GM18873 (cell line): ENCODE results near the gene SBF2.
"Not testable (repeated sequence)": the region's sequence is repeated elsewhere in the genome, so short reads cannot be mapped to it uniquely, and the experiment has no call there.

ENCODE experiments used
- ATAC-seq: cut with Tn5 transposase; IDR thresholded peaks from one replicate; pipeline ENCODE4 v1.9.1; 2021; ENCODE audit warnings: mild to moderate bottlenecking, moderate library complexity, moderate number of reproducible peaks; ENCODE audit not compliant: unreplicated experiment, low FRiP score

The SBF2 gene

DNA sequence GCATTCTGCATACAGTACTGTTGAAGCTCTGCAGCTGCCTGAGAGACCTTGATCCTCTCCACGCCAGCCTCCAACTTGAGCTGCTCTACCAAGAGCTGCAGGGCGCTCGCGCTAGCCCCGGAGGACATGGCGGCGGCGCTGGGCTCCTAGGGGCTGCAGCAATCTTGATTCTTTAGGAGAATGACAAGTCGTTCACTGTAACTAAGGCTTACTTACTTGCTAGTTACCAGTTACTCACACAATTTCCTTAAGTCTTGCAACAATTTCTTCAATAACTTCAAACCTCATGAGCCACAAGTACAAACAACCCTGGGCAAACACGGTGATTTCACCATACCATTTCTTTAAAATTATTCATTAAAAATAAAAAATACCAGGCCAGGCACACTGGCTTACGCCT lies 21.9 kb downstream of the SBF2 start:
- no peak for ATAC-seq

DNA sequence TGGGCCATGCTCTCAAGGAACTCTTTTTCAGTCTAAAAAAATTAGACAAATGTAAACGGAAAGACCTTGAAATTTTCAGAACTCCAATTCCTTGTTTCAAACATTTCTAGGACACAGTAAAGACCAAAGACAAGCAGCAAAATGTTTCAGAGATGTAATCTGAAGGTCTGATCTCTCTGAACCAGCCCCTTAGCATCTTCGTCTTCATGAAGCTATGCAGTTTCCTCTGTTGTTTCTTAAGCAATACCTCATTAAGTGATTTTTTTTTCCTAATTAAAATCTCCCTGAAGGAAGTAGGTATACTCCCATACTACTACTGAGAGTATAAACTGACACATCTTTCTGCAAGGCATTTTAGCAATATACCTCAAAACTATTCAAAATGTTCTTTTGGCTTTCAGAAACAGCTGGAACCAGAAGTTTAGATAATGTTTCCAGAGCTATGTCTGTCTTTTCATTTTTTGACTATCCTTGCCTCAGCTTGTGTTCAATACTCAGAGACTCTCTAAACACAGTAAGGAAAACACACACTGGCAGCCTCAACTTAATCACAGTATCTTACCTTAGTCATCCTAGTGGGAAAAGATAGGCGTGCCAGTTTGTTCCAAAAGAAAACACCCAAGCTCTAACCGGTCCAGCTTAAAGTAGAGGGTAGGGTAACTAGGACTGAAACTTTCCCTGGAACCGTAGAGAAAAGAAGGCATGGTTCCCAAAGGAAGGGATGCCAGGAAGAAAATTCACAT lies 25.1 kb downstream of the SBF2 start:
- no peak for ATAC-seq

DNA sequence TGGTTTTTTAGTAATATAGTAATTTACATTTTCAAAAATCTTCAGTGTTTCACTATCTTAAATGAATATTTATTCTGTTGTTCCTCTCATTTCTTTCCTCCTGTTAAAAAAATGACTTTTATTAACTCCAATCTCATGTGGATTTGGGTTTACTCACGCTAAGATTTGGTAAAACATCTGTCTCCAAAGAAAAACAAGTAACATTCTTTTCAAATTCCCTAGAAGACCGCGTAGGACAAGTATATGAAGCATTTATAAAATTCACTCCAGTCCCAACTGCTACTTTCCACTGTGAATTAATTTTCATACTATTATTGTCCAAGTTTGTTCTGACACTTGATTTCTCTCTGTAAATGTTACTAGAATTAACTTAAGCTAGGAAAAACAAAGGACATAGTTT lies 26.2 kb downstream of the SBF2 start:
- ATAC-seq: no peak

DNA sequence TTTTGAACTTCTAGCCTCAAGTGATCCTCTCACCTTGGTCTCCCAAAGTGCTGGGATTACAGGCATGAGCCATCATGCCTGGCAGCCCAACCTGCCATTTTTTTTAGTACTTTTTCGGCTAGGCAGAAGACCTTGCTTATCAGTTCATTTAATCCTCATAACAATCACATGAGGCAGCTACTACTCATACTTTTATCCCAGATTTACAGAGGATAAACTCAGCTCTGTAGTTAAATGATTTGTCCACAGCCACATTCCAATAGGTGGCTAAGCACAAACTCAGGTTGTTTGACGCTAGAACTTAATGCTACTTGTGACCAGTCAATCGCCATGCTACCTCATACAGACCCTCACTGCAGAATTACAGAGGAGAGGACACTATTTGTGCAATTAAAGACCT lies 28.1 kb downstream of the SBF2 start:
- ATAC-seq: no peak

DNA sequence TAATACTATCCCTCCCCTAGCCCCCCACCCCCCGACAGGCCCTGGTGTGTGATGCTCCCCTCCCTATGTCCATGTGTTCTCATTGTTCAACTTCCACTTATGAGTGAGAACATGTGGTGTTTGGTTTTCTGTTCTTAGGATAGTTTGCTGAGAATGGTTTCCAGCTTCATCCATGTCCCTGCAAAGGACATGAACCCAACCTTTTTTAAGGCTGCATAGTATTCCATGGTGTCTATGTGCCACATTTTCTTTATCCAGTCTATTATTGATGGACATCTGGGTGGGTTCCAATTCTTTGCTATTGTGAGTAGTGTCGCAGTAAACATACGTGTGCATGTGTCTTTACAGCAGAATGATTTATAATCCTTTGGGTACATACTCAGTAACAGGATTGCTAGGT lies 29.3 kb downstream of the SBF2 start:
- ATAC-seq: not testable (repeated sequence)

DNA sequence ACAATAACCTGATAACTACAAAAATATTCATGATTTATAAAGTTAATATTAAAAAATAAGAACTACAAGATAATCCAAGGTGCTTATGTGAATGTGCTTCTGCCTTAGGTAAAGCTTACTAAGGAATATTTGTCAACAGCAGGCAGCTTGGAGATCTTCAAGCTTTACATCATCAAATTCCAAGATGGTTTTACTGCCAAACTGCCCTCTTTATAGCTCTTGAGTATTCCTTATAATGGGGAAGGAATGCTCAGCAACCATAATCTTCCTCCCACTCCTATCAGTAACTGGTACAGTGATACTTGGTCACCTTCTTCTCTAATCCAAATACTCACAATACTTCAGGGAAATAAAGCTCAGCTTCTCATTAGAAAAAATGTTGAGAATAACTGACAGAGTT lies 30.1 kb downstream of the SBF2 start:
- no peak for ATAC-seq

DNA sequence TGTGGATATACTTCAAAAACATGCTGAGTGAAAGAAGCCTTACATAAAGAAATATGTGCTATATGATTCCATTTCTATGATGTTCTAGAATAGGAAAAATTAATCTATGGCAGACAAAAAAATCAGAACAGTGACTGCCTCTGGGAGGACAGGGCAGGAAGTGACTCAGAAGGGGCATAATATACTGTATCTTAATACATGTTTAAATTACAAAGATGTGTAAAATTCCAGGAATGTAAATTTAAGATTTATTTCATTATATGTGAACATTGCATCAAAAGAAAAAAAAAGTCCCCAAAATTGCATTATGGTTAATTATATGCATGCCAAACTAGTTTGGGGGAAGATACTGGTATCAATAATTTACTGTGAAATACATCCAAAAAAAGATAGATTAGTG lies 32.2 kb downstream of the SBF2 start:
- no peak for ATAC-seq

DNA sequence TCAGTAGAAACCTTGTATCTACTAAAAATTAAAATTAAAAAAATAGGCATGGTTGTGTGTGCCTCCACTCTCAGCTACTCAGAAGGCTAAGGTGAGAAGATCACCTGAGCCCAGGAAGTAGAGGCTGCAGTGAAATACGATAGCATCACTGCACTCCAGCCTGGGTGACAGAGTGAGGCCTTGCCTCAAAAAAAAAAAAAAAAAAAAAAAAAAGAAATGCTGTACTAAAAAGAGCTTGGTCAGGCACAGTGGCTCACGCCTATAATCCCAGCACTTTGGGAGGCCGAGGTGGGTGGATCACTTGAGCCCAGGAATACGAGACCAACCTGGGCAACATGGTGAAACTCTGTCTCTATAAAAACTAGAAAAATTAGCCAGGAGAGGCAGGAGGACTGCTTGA lies 36.5 kb downstream of the SBF2 start:
- no peak for ATAC-seq

DNA sequence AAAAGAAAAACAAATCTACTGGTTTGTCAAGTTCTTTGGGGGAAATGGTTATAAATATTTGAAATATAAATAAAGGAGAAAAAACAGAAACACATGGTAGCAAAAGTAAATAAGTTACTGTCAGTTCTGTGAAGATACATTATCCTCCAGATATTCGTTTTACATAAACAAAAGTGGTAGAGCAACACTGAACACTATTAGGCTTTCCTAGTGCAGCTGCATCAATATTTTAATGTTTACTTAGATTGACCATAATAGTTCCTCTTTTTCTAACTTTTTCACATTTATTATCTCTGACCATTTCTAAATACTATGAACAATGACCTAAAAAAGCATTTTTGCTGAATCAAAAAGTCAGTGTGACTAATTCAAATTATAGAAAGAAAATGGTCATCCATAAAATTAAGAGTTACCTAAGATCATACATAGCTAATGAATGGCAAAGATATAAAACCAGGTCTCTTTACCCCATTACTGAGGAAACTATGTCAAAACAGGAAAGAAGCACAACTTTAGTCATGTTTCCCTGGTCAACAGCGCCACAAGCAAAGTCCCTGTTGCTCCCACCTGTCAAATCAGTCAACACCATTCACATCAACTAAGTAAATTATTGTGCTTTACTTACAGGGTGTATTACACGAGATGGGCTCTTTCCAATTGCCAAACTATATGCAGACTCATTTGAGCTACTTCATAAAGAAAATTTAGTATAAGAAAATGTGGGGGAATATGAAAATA lies 38.5 kb downstream of the SBF2 start:
- no peak for ATAC-seq

DNA sequence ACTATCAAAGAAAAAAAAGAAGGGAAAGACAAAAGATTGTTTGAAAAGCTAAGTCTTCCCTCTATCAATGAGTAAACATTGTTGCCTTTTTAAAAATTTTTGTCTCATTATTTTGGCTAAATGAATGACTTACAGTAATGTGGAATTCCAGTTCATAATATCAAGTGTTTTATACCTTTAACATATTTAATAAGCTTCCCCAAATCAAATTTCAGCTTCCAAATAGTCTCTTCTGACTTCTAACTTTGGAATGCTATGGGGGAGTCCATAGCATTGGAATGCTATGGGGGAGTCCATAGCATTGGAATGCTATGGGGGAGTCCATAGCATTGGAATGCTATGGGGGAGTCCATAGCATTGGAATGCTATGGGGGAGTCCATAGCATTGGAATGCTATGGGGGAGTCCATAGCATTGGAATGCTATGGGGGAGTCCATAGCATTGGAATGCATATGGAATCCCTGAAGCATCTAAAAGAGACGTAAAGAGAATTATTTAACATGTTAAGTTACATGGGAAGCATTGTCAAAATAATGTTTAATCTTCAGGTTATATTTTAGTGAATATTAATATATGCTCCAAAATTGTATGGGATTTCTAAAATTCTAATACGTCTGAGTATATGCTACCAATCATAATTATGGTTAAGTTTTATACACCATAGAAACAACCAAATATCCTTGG lies 44.4 kb downstream of the SBF2 start:
- not testable (repeated sequence) for ATAC-seq

DNA sequence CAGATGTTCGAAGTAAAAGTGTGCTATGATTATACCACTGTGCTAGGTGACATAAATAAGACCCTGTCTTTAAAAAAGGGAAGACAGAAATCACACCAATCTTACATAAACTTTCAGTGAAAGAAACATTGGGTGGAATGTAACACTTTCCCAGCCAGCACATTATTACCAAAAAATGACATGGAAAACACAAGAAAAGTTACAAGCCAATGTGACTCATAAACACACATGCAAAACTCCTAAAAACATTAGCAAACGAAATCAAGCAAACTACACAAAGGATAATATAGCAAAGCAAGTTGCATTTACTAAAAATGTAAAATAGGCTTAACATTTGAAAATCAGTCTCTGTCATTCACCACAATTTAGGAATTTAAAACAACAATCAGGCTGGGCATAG lies 47.0 kb downstream of the SBF2 start:
- no peak for ATAC-seq

DNA sequence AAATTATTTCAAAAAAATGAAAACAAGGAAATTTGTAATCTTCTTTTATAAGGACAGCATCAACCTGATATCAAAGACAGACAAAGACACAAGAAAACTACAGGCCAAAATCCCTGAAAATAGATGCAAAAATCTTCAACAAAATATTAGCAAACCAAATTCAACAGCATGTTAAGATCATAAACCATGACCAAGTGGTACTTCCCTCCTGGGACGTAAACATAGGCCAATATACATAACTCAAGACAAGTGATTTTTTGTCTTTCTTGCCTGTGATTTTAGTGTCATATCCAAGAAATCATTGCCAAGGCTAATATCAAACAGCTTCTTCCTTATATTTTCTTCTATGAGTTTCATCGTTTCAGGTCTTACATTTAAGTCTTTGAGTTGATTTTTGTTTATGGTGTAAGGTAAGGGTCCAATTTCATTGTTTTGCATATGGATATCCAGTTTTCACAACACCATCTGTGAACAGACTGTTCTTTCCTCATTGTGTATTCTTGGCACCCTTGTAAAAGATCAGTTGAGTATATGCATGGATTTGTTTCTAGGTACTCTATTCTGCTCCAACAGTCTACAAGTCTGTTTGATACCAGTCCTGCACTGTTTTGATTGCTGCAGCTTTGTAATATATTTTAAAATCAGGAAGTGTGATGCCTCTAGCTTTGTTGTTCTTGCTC lies 50.0 kb downstream of the SBF2 start:
- no peak for ATAC-seq

DNA sequence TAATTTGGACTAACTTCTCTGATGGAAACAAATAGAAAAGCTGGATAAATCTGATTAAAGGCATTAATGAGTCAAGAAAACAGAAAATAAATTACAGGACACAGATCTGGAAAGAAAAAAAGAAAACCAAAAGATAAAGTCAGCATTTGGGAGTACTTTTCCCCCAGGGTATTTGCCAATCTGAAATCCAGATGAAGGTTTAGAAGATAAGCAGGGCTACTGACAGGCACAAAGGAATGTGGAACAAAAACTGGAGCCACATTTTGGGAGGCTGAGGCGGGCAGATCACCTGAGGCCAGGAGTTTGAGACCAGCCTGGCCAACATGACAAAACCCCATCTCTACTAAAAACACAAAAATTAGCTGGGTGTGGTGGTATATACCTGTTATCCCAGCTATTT lies 57.2 kb downstream of the SBF2 start:
- ATAC-seq: no peak

DNA sequence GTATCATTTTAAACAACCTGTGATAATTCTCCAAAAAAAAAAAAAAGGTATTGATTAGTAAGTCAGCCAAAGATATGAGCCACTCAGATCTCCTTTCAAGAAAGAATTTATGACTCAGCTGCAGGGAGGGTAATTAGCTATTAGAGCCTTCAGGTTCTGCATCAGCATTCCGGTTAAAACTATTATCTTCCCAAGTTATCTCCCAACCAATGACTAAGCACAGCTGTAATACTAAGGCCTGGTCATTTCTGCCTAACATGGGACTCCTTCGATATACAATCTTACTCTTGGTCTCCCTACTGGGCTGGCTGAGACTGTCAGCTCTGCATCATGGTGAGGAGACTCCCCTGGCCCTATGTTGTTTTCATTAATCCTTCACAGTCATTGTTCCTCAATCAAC lies 60.4 kb downstream of the SBF2 start:
- ATAC-seq: no peak

DNA sequence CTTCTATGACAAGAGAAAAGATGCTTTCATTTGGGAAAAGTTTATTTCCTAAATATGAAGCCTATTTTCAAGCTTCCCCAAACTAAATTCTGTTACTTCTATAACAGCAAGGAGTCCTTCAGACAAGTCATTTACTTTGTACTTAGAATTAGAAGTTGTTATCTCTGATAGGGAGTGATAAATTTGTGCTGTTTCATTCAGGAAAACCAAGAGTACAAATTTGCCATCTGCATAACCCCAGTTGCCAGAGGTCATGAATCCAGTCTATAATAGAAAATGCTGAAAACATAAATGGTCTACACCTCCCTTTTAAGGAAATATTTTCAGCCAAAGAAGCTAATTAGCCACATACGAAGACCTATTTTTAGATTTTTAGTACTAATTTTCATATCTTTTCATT lies 61.3 kb downstream of the SBF2 start:
- no peak for ATAC-seq

DNA sequence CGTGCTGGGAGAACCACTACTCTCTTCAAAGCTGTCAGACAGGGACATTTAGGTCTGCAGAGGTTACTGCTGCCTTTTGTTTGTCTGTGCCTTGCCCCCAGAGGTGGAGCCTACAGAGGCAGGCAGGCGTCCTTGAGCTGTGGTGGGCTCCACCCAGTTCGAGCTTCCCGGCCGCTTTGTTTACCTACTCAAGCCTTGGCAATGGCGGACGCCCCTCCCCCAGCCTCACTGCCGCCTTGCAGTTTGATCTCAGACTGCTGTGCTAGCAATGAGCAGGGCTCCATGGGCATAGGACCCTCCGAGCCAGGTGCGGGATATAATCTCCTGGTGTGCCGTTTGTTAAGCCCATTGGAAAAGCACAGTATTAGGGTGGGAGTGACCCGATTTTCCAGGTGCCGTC lies 62.2 kb downstream of the SBF2 start:
- ATAC-seq: not testable (repeated sequence)

DNA sequence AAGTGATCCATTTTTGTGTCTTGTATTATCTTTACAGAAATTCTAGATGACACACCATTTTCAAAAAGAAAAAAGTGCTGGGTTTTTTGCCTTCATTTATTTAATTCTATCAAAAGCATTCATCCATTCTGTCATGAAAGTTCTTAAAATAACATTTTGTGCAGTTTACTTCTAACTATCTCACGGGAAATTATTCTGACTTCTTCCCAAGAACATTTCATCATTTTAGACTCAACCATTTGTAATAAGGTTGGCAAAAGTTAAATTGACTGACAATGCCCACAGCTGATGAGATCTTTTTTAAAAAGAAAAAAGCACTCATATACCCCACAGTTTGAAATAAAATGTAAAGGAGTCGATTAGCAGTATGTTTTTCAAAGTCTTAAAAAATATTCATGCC lies 68.5 kb downstream of the SBF2 start:
- no peak for ATAC-seq

DNA sequence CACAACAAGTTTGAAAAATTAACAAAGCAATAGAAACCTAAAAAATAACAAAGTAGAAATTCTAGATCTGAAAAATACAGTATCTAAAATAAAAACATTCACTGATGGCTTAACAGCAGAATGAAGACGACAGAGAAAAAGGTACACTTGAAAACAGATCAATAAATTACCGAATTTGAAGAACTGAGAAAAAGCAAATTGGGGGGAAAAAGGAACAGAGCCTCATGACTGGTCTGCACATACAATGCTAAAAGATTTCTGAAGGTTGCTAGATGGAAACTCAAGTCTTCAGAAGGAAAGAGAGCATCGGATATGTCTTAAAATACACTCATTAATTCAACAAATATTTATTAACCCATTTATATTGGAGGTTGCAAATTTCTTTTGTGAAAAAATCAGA lies 71.6 kb downstream of the SBF2 start:
- ATAC-seq: no peak

DNA sequence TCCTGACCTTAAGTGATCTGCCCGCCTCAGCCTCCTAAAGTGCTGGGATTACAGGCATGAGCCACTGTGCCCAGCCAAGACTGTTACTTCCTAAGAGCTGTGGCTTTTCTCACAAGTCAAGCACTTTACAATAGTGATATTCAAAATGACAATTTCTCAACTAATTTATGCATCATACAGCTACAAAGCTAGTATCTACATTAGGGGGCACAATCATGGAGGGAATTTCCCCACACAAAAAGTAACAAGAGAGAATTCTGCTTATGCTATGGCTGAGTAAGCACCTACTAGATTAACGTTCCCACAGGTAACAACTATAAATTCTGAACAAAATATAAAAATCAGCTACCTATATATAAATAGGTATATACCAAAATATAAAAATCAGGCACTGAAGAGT lies 72.7 kb downstream of the SBF2 start:
- ATAC-seq: no peak

DNA sequence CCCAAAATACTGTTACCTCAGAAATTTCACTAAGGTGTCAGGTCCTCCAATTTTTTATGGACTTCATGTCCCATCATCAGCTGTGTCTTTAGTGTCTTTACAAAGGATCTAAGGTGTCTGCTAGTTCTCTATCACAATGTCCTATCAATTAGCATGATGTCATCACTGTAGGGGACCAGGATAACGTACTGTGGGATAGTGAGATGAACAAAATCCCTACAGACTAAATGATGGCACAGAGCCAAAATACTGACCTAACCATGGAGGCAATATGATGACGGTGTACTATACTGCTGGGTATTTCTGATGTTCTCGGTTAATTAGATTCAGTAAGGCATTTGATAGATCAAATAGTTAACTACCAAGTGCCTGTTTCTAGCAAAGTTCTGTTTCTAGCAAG lies 82.5 kb downstream of the SBF2 start:
- ATAC-seq: no peak

DNA sequence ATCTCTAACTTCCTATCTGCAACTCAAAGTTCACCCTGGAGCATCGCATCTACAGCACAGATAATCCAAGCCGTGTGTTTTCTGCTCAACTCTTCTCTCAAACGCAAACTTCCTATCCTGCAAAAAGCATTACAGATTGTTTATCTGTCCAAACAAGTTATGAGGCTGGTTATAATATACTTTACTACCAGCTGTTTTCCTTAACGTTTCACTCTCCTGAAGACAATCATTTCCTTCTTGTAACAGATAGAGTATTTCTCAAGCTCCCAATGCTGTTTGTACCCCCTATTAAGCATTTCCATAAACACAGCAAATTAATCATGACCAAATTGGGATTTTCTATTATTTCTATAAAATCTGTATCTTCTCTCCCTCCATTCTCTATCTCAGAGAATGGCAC lies 84.7 kb downstream of the SBF2 start:
- ATAC-seq: no peak
